HL-60 (cell line): ENCODE data around the gene PLEKHA5.

ENCODE experiments used
- DNase-seq, 2 experiments: peaks; one replicate each; pipeline ENCODE4 v3.0.0-alpha.2; 2010 to 2020; ENCODE audit warnings: low read depth in 1 of 2, low spot score in 1 of 2
- H3K27ac ChIP-seq: fragments of 250-450 bp; sonication (Bioruptor Pico); replicated peaks from 2 replicates; pipeline ENCODE4 v1.5.1; 2020; ENCODE audit warnings: mild to moderate bottlenecking, moderate library complexity
- H3K27me3 ChIP-seq: fragments of 250-450 bp; sonication (Bioruptor Pico); 2 replicates; pipeline ENCODE4 v1.5.1; 2021; ENCODE audit warnings: mild to moderate bottlenecking, moderate library complexity; ENCODE audit not compliant: insufficient read depth, poor library complexity, severe bottlenecking
- H3K4me3 ChIP-seq: replicated peaks from 2 replicates; pipeline ENCODE4 v1.5.1; 2011; ENCODE audit warnings: mild to moderate bottlenecking, control low read depth, low read length; ENCODE audit not compliant: insufficient read depth
- GABPA ChIP-seq: IDR thresholded peaks from 2 replicates; pipeline ENCODE4 v1.6.1; 2012; ENCODE audit warnings: low read depth
- POLR2AphosphoS5 ChIP-seq: IDR thresholded peaks from 2 replicates; pipeline ENCODE4 v1.6.1; 2012; ENCODE audit warnings: low read depth
- SPI1 ChIP-seq: IDR thresholded peaks from 2 replicates; pipeline ENCODE4 v1.6.1; 2012; ENCODE audit warnings: low read depth, mild to moderate bottlenecking, borderline replicate concordance
- TF ChIP-seq, protein P1 (sequence below): IDR thresholded peaks from 2 replicates; pipeline ENCODE4 v1.6.1; 2012; ENCODE audit warnings: low read depth; ENCODE audit not compliant: insufficient replicate concordance
- TF ChIP-seq, protein P2 (sequence below): IDR thresholded peaks from one replicate; pipeline ENCODE4 v1.5.1; 2011; ENCODE audit warnings: low read length, control low read depth, inconsistent platforms; ENCODE audit not compliant: insufficient read depth

PLEKHA5 gene

DNA sequence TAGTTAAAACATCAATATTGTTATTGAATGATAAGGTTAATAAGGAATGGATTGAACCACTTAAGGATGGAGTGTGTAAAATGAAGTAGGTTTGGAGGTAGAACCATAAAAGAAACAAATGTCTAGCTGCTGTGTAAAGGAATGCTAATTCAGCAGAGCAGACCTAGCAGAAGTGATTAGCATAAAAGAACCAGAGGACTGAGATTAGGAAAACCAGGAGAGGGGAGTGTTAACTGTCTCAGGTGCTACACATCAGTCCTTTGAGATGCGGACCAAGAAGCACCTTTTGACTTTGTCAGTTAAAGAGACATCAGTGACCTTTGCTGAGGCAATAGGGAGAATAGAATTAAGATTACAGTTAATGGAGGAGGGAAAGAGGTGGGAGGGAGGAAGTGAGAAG, 84.5 kb downstream of the PLEKHA5 start:
- no peaks in the 10 kb centered on the region for H3K27me3 ChIP-seq
- TF ChIP-seq, protein P1, sequence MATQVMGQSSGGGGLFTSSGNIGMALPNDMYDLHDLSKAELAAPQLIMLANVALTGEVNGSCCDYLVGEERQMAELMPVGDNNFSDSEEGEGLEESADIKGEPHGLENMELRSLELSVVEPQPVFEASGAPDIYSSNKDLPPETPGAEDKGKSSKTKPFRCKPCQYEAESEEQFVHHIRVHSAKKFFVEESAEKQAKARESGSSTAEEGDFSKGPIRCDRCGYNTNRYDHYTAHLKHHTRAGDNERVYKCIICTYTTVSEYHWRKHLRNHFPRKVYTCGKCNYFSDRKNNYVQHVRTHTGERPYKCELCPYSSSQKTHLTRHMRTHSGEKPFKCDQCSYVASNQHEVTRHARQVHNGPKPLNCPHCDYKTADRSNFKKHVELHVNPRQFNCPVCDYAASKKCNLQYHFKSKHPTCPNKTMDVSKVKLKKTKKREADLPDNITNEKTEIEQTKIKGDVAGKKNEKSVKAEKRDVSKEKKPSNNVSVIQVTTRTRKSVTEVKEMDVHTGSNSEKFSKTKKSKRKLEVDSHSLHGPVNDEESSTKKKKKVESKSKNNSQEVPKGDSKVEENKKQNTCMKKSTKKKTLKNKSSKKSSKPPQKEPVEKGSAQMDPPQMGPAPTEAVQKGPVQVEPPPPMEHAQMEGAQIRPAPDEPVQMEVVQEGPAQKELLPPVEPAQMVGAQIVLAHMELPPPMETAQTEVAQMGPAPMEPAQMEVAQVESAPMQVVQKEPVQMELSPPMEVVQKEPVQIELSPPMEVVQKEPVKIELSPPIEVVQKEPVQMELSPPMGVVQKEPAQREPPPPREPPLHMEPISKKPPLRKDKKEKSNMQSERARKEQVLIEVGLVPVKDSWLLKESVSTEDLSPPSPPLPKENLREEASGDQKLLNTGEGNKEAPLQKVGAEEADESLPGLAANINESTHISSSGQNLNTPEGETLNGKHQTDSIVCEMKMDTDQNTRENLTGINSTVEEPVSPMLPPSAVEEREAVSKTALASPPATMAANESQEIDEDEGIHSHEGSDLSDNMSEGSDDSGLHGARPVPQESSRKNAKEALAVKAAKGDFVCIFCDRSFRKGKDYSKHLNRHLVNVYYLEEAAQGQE = no peak
- no peak for DNase-seq
- H3K4me3 ChIP-seq = no peak overlapping the region
- H3K27ac ChIP-seq = no peak overlapping the region

DNA sequence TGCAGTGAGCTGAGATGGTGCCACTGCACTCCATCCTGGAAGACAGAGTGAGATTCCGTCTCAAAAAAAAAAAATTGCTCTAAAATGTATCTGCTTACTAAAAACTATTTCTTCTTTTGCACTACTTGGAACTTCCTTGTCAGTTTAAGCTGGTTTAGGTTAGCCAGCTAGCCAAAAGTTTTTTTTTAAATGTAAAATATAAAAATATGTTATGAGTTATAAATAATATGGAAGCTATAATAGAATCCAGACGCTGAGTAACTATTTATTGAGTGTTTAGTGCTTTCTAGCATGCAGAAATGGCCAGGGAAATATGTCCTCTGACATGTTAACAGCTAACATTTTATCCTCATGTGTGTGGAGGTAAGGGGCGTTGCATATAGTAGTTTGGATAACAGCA, 85.6 kb downstream of the PLEKHA5 start:
- TF ChIP-seq GABPA (no peak), SPI1 (no peak), POLR2AphosphoS5 (no peak)
- TF ChIP-seq, protein P1 = no peak
- TF ChIP-seq, protein P2, sequence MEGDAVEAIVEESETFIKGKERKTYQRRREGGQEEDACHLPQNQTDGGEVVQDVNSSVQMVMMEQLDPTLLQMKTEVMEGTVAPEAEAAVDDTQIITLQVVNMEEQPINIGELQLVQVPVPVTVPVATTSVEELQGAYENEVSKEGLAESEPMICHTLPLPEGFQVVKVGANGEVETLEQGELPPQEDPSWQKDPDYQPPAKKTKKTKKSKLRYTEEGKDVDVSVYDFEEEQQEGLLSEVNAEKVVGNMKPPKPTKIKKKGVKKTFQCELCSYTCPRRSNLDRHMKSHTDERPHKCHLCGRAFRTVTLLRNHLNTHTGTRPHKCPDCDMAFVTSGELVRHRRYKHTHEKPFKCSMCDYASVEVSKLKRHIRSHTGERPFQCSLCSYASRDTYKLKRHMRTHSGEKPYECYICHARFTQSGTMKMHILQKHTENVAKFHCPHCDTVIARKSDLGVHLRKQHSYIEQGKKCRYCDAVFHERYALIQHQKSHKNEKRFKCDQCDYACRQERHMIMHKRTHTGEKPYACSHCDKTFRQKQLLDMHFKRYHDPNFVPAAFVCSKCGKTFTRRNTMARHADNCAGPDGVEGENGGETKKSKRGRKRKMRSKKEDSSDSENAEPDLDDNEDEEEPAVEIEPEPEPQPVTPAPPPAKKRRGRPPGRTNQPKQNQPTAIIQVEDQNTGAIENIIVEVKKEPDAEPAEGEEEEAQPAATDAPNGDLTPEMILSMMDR = no peak
- no peak overlapping the region for H3K4me3 ChIP-seq
- H3K27ac ChIP-seq = no peak overlapping the region
- no peak for DNase-seq
- H3K27me3 ChIP-seq = no peaks in the 10 kb centered on the region

DNA sequence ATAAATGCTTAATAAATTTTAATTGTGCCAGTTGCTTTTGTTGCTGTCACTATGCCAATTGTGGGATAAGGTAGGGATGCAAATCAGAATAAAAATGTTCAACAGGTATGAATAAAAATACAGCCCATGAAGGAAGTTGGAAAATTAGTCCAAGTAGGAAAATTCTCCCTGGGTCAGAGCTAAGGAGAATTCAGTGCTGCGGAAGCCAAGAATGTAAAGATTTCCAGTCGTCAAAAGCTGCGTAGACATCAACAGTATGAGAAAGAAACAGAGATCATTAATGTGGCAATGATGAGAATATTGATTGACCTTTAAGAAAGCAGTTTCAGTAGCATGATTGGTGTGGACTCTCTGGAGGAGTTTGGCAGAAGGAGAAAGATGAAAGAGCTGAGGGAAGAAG, 87.9 kb downstream of the PLEKHA5 start:
- H3K4me3 ChIP-seq = no peak overlapping the region
- no peaks in the 10 kb centered on the region for H3K27me3 ChIP-seq
- DNase-seq = no peak
- TF ChIP-seq, protein P2 = no peak
- no peak for TF ChIP-seq SPI1
- TF ChIP-seq POLR2AphosphoS5 = no peak
- TF ChIP-seq, protein P1 = no peak
- no peak for TF ChIP-seq GABPA
- H3K27ac ChIP-seq = no peak overlapping the region

DNA sequence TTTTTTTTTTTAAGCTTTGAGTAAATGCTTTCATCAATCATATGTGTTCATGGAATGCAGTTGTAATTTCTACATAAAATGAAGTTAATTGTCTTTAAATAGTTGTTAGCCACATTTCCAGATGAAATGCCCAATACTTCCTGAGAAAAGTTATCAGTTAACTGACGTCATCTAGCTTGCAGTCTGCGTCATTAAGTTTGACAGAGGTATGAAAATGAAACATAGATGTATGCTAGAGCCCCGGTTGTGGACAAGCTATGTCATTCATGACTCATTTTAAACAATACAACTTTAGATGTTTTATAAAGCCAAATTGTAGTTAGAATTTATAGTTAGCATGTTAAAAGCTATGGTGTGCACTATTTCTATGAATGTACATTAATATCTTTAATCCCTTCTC, 90.7 kb downstream of the PLEKHA5 start:
- Histone ChIP-seq H3K27ac (no peak overlapping the region), H3K27me3 (no peaks in the 10 kb centered on the region), H3K4me3 (no peak overlapping the region)
- TF ChIP-seq, protein P1 = no peak
- TF ChIP-seq SPI1 = no peak
- no peak for TF ChIP-seq GABPA
- TF ChIP-seq, protein P2 = no peak
- no peak for TF ChIP-seq POLR2AphosphoS5
- DNase-seq = no peak
